HG02763 (cell line): ENCODE data around the gene LRRC10.

Source experiments
- ATAC-seq: cut with Tn5 transposase; IDR thresholded peaks from one replicate; pipeline ENCODE4 v1.9.1; 2021; ENCODE audit warnings: mild to moderate bottlenecking, moderate library complexity; ENCODE audit not compliant: unreplicated experiment

The LRRC10 gene

GRCh38 chr12:69610729-69611128, at the start of gene LRRC10:
Gene LRRC10 (minus strand): TSS chr12:69610907. CDS start chr12:69610838, 69 bp downstream.
- ATAC-seq = no peak

- ATAC-seq = no peak
Measured at GRCh38 chr12:69660164-69660863, 49.6 kb upstream of the LRRC10 start.

- ATAC-seq = no peak
Measured at GRCh38 chr12:69658203-69658602, 47.5 kb upstream of the LRRC10 start.

- ATAC-seq = no peak
Measured at GRCh38 chr12:69657376-69658137, 46.9 kb upstream of the LRRC10 start.

- ATAC-seq = no peak
Measured at GRCh38 chr12:69655616-69656340, 45.1 kb upstream of the LRRC10 start.

GRCh38 chr12:69653703-69654102, 43.0 kb upstream of the LRRC10 start:
- no peak for ATAC-seq

- no peak for ATAC-seq
Measured at GRCh38 chr12:69651922-69652321, 41.2 kb upstream of the LRRC10 start.

GRCh38 chr12:69649529-69649928, 38.8 kb upstream of the LRRC10 start:
- no peak for ATAC-seq

- ATAC-seq = no peak
Measured at GRCh38 chr12:69648476-69648875, 37.8 kb upstream of the LRRC10 start.

GRCh38 chr12:69647178-69647577, 36.5 kb upstream of the LRRC10 start:
- ATAC-seq = no peak

- no peak for ATAC-seq
Measured at GRCh38 chr12:69645031-69645430, 34.3 kb upstream of the LRRC10 start.

- no peak for ATAC-seq
Measured at GRCh38 chr12:69644511-69644910, 33.8 kb upstream of the LRRC10 start.

- ATAC-seq = no peak
Measured at GRCh38 chr12:69642531-69642930, 31.8 kb upstream of the LRRC10 start.

- ATAC-seq = no peak
Measured at GRCh38 chr12:69641546-69641945, 30.8 kb upstream of the LRRC10 start.

- peak; percentile 81 for ATAC-seq
Measured at GRCh38 chr12:69639400-69640016, 28.8 kb upstream of the LRRC10 start.

- no peak for ATAC-seq
Measured at GRCh38 chr12:69633061-69633460, 22.4 kb upstream of the LRRC10 start.

GRCh38 chr12:69630191-69630590, 19.5 kb upstream of the LRRC10 start:
- no peak for ATAC-seq

- ATAC-seq = no peak
Measured at GRCh38 chr12:69627501-69627900, 16.8 kb upstream of the LRRC10 start.

GRCh38 chr12:69623970-69624369, 13.3 kb upstream of the LRRC10 start:
- ATAC-seq = no peak

GRCh38 chr12:69621551-69621950, 10.8 kb upstream of the LRRC10 start:
- no peak for ATAC-seq

GRCh38 chr12:69620921-69621320, 10.2 kb upstream of the LRRC10 start:
- ATAC-seq = no peak
